Neuron (in vitro differentiated cells): ENCODE data around the gene RAB44.

Source experiments
- H2AFZ ChIP-seq: one replicate; pipeline ENCODE4 v1.6.1; 2013; ENCODE audit warnings: low read depth, mild to moderate bottlenecking, inconsistent platforms, low read length, moderate library complexity
- H3K27me3 ChIP-seq: one replicate; pipeline ENCODE4 v1.6.1; 2013; ENCODE audit warnings: low read length; ENCODE audit not compliant: insufficient read depth
- H3K36me3 ChIP-seq: one replicate; pipeline ENCODE4 v1.6.1; 2013; ENCODE audit warnings: low read length; ENCODE audit not compliant: insufficient read depth
- H3K4me1 ChIP-seq: one replicate; pipeline ENCODE4 v1.6.1; 2013; ENCODE audit warnings: low read length; ENCODE audit not compliant: insufficient read depth
- H3K4me3 ChIP-seq: 2 replicates; pipeline ENCODE4 v1.5.1; 2013; ENCODE audit warnings: mild to moderate bottlenecking, low read length, moderate library complexity
- H3K9me3 ChIP-seq: one replicate; pipeline ENCODE4 v1.6.1; 2013; ENCODE audit warnings: low read length

RAB44 gene

DNA sequence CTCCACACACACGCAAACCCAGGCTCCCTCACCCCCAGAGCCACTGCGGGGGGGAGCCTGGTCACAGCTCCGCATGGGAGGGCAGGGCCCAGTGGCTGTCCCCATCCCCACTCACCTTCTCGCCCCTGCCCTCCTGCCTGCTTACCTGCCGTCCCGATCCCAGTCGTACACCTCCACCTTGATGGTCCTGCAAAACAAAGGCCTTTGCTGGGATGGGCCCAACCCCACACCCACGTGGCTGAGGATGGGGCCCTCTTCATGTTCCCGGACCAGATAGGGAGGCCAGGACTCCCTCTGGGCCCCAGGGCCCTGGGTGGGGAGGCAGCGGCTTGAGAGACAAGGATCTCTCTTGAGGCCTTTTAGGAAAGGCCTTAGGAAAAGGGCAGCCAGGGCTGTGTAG, 67.6 kb downstream of the RAB44 start:
- peak overlapping the region; percentile 52 for H2AFZ ChIP-seq
- H3K4me3 ChIP-seq = no peak overlapping the region
- no peaks in the 10 kb centered on the region for H3K9me3 ChIP-seq
- H3K36me3 ChIP-seq = no peaks in the 10 kb centered on the region
- no peaks in the 10 kb centered on the region for H3K27me3 ChIP-seq
- H3K4me1 ChIP-seq = peaks cover 34% of the 10 kb centered on the region

GRCh38 chr6:36765594-36766398, 68.2 kb downstream of the RAB44 start:
- Histone ChIP-seq H3K27me3 (peaks cover 1% of the 10 kb centered on the region), H3K4me3 (no peak overlapping the region), H3K36me3 (no peaks in the 10 kb centered on the region), H3K9me3 (no peaks in the 10 kb centered on the region), H3K4me1 (peaks cover 31% of the 10 kb centered on the region), H2AFZ (peak overlapping the region; percentile 52)

GRCh38 chr6:36766399-36766945, 68.8 kb downstream of the RAB44 start:
- Histone ChIP-seq H3K4me1 (peaks cover 28% of the 10 kb centered on the region), H3K27me3 (peaks cover 6% of the 10 kb centered on the region), H3K36me3 (no peaks in the 10 kb centered on the region), H2AFZ (no peak overlapping the region), H3K9me3 (no peaks in the 10 kb centered on the region), H3K4me3 (no peak overlapping the region)

- Histone ChIP-seq H3K4me3 (no peak overlapping the region), H3K36me3 (no peaks in the 10 kb centered on the region), H3K27me3 (peaks cover 6% of the 10 kb centered on the region), H3K4me1 (peaks cover 28% of the 10 kb centered on the region), H3K9me3 (no peaks in the 10 kb centered on the region), H2AFZ (no peak overlapping the region)
Measured at GRCh38 chr6:36769183-36769675, 71.6 kb downstream of the RAB44 start.

GRCh38 chr6:36769676-36770499, 72.3 kb downstream of the RAB44 start:
- H3K36me3 ChIP-seq = no peaks in the 10 kb centered on the region
- H3K4me1 ChIP-seq = peaks cover 28% of the 10 kb centered on the region
- H2AFZ ChIP-seq = no peak overlapping the region
- H3K27me3 ChIP-seq = peaks cover 6% of the 10 kb centered on the region
- no peaks in the 10 kb centered on the region for H3K9me3 ChIP-seq
- H3K4me3 ChIP-seq = no peak overlapping the region

- Histone ChIP-seq H3K4me3 (no peak overlapping the region), H3K4me1 (peaks cover 18% of the 10 kb centered on the region), H2AFZ (no peak overlapping the region), H3K9me3 (no peaks in the 10 kb centered on the region), H3K36me3 (no peaks in the 10 kb centered on the region), H3K27me3 (peaks cover 6% of the 10 kb centered on the region)
Measured at GRCh38 chr6:36771145-36771544, 73.5 kb downstream of the RAB44 start.

- Histone ChIP-seq H3K36me3 (no peaks in the 10 kb centered on the region), H3K4me3 (no peak overlapping the region), H3K27me3 (peaks cover 6% of the 10 kb centered on the region), H2AFZ (no peak overlapping the region), H3K4me1 (peaks cover 20% of the 10 kb centered on the region), H3K9me3 (no peaks in the 10 kb centered on the region)
Measured at GRCh38 chr6:36772397-36772796, 74.8 kb downstream of the RAB44 start.

GRCh38 chr6:36774331-36774730, 76.7 kb downstream of the RAB44 start:
- no peaks in the 10 kb centered on the region for H3K9me3 ChIP-seq
- H3K27me3 ChIP-seq = peaks cover 6% of the 10 kb centered on the region
- H3K4me3 ChIP-seq = no peak overlapping the region
- no peaks in the 10 kb centered on the region for H3K36me3 ChIP-seq
- no peak overlapping the region for H2AFZ ChIP-seq
- H3K4me1 ChIP-seq = peaks cover 20% of the 10 kb centered on the region

DNA sequence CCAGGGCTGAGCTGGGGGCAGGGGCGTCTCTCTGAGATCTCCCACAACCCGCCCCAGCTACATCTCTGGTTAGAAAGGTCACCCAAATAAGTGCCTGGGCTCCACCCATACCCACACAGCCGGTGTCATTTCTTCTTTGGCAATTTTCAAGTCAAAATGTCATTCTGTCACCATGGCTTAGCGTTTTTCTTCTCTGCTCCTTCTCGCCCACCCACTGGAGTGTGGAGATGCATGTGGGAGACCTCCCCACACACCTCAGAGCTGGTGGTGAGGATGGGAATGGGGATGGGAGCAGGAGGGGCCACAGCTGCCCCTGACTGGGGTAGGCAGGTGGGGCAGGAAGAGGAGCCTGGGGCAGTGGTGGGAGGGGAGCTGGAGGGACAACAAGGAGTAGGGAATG, 78.5 kb downstream of the RAB44 start:
- peaks cover under 1% of the 10 kb centered on the region for H3K27me3 ChIP-seq

DNA sequence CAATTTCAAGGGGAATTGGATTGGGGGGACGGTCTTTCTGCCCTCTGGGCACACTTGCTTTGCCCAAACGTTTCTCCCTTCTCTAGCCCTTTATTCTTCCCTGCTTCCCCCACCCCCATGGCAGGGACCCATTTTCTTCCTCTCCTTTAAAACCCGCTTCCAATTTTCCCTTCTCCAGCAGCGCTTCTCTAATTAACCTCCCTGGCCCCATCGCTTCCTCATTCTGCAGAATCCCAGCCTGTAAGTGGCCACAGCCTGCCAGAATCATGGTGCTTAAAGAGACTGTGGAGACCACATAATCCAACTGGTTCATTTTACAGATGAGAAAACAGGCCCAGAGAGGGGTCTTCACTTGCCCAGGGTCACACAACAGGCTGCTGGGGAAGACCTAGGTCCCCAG, 80.2 kb downstream of the RAB44 start:
- Histone ChIP-seq H3K4me1 (peaks cover 16% of the 10 kb centered on the region), H3K4me3 (no peak overlapping the region), H3K36me3 (no peaks in the 10 kb centered on the region), H3K9me3 (no peaks in the 10 kb centered on the region), H2AFZ (no peak overlapping the region), H3K27me3 (no peaks in the 10 kb centered on the region)

More for the DNA sequence above, 78.5 kb downstream of the RAB44 start:
- Histone ChIP-seq H3K4me3 (no peak overlapping the region), H3K9me3 (no peaks in the 10 kb centered on the region), H2AFZ (no peak overlapping the region), H3K36me3 (no peaks in the 10 kb centered on the region), H3K4me1 (peaks cover 16% of the 10 kb centered on the region)

DNA sequence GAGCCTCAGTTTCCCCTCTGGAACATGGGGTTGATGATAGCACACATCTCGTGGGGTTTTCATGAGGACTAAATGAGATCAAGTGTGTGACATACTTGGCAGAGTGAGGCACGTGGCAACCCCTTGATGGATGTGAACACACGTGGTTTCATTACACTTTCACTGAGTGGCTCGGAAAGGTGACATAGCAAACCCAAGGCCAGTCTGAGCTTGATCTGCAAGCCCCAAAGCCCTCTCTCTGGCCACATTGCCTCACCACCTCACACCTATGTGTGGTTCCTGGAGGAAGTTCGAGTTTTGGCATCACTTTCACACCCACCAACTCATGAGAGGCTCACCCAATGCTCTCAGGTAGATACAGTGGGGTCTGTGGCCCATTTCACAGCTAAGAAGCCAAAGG, 81.6 kb downstream of the RAB44 start:
- Histone ChIP-seq H3K27me3 (no peaks in the 10 kb centered on the region), H3K9me3 (no peaks in the 10 kb centered on the region), H3K4me3 (no peak overlapping the region), H3K36me3 (no peaks in the 10 kb centered on the region), H2AFZ (no peak overlapping the region), H3K4me1 (peaks cover 16% of the 10 kb centered on the region)

- Histone ChIP-seq H3K36me3 (no peaks in the 10 kb centered on the region), H3K27me3 (no peaks in the 10 kb centered on the region), H2AFZ (no peak overlapping the region), H3K4me1 (peaks cover 16% of the 10 kb centered on the region), H3K9me3 (no peaks in the 10 kb centered on the region), H3K4me3 (no peak overlapping the region)
Measured at GRCh38 chr6:36780442-36781177, 83.0 kb downstream of the RAB44 start.
